SHP77 (cell line): ENCODE measurements around the gene SUFU.
"Not testable (repeated sequence)": the region's sequence is repeated elsewhere in the genome, so short reads cannot be mapped to it uniquely, and the experiment has no call there.

Experiments
- DNase-seq, 2 experiments: peaks; one replicate each; lab custom pipeline; 2025; lab: John Stamatoyannopoulos, UW

The SUFU gene

DNA sequence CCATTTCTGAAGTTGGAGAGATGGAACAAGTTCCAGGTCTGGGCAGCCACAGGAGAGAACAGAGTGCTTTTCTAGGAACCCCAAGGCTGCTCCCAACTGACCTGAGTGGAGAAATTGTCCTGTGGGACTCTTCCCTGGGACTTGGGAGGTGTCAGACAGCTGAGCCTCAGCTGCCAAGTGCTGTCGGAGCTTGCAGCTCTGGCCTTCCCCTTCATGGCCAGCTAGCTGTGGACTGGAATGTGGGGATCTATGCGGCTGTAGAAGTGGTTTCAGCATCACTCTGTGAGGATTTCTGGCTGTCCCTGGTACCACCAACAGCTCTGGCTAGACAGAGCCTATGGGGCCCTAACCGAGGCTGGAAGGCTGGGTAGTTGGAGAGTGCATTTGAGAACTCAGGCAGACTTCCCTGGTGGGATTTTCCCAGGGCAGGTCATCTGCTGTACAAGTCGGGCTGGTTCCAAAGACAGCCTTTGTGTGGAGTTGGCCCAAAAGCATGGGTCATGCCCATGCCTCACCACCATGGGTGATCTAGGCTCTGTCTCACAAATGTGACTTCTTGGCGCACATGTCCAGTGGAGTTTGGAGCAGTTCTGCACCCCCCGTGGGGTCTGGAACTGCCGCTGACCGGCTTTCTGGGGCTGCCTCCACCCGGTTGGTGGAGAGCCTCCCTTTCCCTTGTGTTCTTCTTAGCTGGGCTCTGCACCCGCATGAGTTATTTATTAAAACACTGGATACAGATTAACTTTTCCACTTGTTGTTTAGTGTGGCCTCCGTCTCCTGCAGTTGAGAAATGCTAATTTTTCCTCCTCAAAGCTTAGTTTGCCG, 10.9 kb downstream of the SUFU start:
- no peak for DNase-seq

- DNase-seq, result no peak
Measured at GRCh38 chr10:102515724-102516123, 12.0 kb downstream of the SUFU start.

GRCh38 chr10:102517553-102517952, 13.8 kb downstream of the SUFU start:
- DNase-seq, result no peak

DNA sequence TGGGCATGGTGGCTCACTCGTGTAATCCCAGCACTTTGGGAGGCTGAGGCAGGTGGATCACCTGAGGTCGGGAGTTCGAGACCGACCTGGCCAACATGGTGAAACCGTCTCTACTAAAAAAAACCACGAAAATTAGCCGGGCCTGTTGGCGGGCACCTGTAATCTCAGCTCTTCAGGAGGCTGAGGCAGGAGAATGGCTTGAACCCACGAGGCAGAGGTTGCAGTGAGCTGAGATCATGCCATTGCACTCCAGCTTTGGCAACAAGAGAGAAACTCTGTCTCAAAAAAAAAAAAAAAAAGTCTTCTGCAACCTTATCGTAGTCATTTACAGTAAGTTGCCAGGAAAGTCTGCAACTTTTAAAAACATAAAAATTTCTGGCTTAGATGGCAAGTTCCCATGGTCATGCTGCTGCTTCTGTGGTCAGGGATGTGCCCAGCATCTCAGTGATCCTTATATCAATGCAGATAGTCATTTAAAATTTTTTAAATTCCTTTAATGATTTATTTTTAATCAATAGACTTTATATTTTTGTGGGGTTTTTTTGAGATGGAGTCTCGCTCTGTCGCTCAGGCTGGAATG, 15.6 kb downstream of the SUFU start:
- no peak for DNase-seq

DNA sequence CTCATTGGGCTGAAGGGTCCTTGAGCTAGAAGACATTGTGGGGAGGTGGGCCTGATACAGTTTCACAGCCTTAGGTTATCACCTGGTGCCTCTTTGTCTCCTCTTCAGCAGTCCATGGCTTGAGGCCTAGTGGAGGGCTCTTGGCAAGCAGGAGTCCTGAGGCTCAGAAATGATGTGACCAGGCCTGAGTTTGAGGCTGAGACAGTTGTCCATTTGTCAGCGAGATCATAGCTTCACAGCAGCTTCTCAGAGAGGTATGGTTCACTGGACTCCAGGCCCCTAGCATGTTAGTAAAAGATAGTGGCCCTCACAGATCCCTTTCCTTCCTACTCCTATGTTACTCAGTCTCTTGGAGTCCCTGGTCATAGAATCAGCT, 19.1 kb downstream of the SUFU start:
- DNase-seq, result no peak

GRCh38 chr10:102523250-102524029, 19.7 kb downstream of the SUFU start:
- no peak for DNase-seq

GRCh38 chr10:102524746-102525145, 21.0 kb downstream of the SUFU start:
- no peak for DNase-seq

DNA sequence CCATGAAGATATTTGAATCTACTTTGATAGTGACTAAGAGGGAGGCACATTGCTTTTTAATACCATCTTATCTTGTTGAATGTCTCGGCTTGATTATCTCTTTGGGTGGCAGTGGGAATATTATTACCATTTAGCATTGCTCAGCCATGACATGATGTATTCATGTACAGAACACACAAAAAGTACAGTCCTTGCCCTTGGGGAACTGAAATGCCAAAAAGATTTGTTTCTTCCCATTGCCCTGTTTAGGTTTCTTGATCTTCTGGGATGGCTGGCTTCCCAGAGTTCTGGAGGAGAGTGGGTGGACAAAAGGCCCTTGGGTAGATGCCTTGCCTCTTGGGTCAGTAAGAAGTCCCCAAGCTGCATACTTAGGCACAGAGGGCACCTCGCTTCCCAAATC, 23.8 kb downstream of the SUFU start:
- no peak for DNase-seq

- no peak for DNase-seq
Measured at GRCh38 chr10:102534333-102534732, 30.6 kb downstream of the SUFU start.

DNA sequence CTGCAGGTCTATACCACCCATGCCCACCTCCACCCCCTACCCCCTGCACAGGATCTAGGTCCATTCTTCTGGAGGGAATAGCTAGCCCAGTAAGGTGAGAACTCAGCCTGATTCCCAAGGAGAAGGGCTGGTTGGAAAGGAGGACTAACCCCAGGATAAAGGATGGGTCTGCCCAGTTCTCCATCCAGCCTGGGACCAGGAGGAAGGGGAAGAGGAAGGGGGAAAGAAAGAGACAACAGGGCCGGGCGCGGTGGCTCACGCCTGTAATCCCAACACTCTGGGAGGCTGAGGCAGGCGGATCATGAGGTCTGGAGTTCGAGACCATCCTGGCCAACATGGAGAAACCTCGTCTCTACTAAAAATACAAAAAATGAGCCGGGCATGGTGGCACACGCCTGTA, 31.2 kb downstream of the SUFU start:
- not testable (repeated sequence) for DNase-seq

DNA sequence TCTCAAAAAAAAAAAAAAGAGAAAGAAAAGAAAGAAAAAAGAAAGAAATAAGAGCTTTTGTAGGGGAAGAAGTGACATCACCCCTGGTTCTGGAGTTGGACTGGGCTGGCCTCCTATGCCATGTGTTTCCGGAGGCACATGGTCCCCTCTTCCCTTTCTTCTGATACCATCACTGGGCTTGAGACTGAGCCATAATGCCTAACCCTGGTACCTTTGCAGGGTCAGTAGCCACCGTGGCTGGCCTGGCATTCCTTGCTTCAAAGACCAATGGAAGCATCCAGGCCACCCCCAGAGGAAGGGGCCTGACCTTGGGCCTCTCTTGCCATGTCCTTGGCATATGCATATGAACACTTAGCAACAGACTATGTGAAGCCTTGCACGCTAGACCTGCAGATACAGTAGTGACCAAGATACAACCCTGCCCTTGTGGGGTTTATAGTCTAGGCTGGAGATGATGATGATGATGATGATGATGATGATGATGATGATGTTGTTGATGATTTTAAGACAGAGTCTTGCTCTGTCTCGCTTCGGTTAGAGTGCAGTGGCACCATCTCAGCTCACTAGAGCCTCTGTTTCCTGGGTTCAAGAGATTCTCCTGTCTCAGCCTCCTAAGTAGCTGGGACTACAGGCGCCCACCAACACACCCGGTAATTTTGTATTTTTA, 31.8 kb downstream of the SUFU start:
- no peak for DNase-seq

DNA sequence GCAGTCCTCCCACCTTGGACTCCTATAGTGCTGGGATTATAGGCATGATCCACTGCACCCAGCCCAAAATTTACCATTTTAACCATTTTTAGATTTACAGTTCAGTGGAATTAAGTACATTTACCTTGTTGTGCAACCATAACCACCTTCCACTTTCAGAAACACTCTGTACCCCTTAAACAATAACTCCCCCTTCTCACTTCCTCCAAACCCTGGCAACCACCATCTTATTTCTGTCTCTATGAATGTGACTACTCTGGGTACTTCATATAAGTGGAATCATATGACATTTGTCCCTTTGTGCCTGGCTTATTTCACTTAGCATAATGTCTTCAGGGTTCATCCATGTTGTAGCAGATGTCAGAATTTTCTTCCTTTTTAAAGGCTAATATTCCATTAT, 33.6 kb downstream of the SUFU start:
- no peak for DNase-seq

GRCh38 chr10:102537948-102538347, 34.2 kb downstream of the SUFU start:
- no peak for DNase-seq

- no peak for DNase-seq
Measured at GRCh38 chr10:102538811-102539210, 35.0 kb downstream of the SUFU start.

DNA sequence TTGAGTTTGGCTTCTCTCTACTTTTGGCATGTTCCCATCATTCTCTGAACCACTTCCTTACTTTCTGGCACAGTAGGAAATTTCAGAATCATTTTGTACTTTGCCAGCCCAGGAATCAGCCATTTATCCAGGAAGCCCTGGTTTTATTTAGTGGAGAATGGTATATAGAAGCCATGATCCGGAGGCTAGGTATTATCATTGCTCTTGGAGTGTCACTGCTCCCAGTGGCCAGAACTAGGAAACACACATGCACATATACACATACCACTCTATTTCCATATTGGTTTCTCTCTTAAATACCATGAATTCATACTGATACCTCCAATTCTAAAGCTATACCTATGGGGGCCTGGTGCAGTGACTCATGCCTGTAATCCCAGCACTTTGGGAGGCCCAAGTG, 36.3 kb downstream of the SUFU start:
- DNase-seq, result peak in 1 of 2 experiments; percentile 6

DNA sequence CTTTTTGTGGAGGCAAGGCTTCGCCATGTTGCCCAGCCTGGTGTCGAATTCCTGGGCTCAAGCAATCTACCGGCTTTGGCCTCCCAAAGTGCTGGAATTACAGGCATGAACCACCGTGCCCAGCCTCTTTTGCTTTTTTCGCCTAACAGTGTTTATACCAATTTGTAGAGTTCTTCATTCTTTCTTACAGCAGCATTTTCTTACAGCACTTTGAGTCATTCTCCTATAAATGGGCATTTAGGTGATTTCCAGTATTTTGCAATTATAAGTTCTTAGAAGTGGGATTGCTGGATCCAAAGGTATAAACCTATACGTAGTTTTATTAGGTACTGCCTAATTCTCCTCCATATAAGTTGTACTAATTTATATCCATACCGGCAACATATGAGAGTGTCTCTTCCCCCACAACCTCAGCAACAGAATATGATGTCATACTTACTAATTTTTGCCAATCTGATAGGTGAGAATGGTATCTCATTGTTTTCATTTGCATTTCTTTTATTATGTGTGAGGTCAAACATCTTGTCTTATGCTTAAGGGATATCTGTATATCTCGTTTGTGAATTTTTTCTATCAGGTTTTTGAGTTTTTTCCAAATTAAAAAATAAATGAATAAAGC, 39.1 kb downstream of the SUFU start:
- no peak for DNase-seq

- no peak for DNase-seq
Measured at GRCh38 chr10:102545265-102545871, 41.6 kb downstream of the SUFU start.

DNA sequence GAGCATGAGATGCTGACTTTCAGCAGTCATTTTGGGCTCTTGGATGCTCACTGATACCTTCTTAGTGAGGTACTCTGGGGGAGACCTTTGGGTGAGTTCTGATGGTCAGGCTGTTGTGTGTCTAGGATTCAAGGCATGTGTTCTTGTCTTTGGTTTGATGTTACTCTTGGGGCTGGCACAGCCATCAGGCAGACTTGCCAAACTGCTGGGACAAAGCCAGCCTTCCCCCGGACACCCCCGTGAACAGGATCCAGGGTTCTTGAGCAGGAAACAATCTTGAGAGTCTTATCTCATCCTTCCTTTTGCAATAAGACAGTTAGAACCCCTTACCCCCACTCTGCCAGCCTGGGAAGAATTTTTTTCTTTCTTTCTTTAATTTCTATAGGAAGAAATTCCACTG, 42.2 kb downstream of the SUFU start:
- DNase-seq, result no peak

DNA sequence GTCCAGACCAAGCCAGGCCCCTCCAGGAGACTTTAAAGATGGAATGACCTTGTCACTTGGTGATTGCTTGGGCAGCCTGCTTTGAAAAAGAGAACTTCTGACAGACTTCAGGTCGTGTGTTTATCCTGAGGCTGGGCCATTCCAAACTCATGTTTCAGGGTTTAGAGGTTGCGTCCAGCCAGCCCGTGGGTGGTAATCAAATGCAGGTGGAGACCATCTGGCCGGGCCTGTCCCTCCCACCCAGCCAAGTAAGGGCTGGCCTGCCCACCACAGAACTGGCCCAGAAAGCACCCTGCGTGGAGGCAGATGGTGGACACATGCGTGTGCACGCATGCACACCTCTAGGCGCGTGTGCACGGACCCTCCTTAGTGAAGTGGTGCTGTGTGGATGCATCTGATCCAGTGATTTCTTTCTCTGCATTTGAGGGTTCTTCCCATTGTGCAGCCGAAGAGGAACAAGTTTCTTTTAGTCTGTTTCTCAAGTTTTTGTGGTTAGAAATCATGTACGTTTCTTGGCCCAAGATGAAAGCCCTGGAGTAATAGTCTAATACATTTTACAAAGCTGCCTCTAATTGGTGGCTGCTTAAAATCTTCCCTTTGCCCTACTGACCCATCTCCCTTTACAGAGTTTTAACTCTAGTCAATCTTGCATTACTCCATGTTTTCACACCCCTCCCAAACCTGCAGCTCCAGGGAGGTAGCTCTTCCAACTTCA, 43.0 kb downstream of the SUFU start:
- DNase-seq, result no peak

DNA sequence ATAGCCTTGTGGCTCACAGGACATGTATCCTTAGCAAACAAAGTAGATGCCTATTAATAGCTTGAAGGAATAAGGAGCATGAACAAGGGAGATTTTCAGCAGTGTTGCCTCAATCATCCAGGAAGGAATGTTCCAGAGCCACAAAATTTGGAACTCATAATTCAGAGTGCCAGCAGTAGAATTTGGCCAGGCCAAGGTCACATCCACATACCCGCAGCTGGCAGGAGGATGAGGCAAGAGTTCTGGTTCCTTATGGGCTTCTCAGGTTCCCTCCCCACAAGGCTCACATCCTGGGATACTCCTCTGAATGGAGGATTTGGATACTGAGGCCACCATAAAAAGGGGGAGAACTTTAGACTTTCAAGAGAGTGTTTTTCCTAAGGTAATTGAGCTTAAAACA, 45.8 kb downstream of the SUFU start:
- no peak for DNase-seq

GRCh38 chr10:102550636-102551210, 47.0 kb downstream of the SUFU start:
- no peak for DNase-seq
